ENCODE results near the gene ENTPD3.

The ENTPD3 gene

GRCh38 chr3:40464339-40465110, 77.5 kb downstream of the ENTPD3 start:
- no peaks in the 10 kb centered on the region for H3K27me3 ChIP-seq (ENCODE audit: insufficient read depth, low read length)
- H3K36me3 ChIP-seq (ENCODE audit: insufficient read depth, low read depth, low read length) = peaks cover 65% of the 10 kb centered on the region
- H3K9me3 ChIP-seq (ENCODE audit: insufficient read depth, low read depth, low read length) = no peaks in the 10 kb centered on the region
- no peak overlapping the region for H3K4me3 ChIP-seq (ENCODE audit: low read length)
- no peaks in the 10 kb centered on the region for H3K4me1 ChIP-seq (ENCODE audit: insufficient read depth, low read length)
- no peak overlapping the region for H3K27ac ChIP-seq (ENCODE audit: low read length)
- no peak overlapping the region for H3K9ac ChIP-seq (ENCODE audit: low read depth, low read length)

GRCh38 chr3:40465111-40465407, 78.1 kb downstream of the ENTPD3 start:
- H3K36me3 ChIP-seq (ENCODE audit: insufficient read depth, low read depth, low read length) = peaks cover 60% of the 10 kb centered on the region
- no peak overlapping the region for H3K4me3 ChIP-seq (ENCODE audit: low read length)
- no peak overlapping the region for H3K27ac ChIP-seq (ENCODE audit: low read length)
- H3K9ac ChIP-seq (ENCODE audit: low read depth, low read length) = no peak overlapping the region
- no peaks in the 10 kb centered on the region for H3K4me1 ChIP-seq (ENCODE audit: insufficient read depth, low read length)
- H3K27me3 ChIP-seq (ENCODE audit: insufficient read depth, low read length) = no peaks in the 10 kb centered on the region
- H3K9me3 ChIP-seq (ENCODE audit: insufficient read depth, low read depth, low read length) = no peaks in the 10 kb centered on the region

DNA sequence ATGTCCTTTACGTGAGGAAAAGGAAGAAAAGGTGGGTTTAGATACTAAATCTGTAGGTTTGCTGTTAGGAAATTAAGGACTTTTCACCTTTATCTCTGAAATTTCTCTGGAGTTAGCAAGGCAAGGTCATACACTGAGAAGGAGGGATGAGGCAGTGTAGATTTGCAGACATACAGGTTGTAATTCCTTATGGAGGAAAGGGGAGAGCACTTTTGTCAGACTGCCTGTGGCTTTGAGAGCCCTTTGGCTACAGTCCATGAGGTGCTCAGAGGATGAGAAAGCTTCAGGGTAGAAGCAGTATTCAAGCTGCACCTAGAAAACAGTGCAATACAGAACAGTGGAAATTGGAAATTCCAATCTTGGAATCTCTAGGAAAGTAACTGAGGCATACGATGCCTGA, 78.5 kb downstream of the ENTPD3 start:
- no peak overlapping the region for H3K27ac ChIP-seq (ENCODE audit: low read length)
- no peaks in the 10 kb centered on the region for H3K9me3 ChIP-seq (ENCODE audit: insufficient read depth, low read depth, low read length)
- H3K36me3 ChIP-seq (ENCODE audit: insufficient read depth, low read depth, low read length) = peaks cover 56% of the 10 kb centered on the region
- H3K4me1 ChIP-seq (ENCODE audit: insufficient read depth, low read length) = no peaks in the 10 kb centered on the region
- H3K4me3 ChIP-seq (ENCODE audit: low read length) = no peak overlapping the region
- H3K27me3 ChIP-seq (ENCODE audit: insufficient read depth, low read length) = no peaks in the 10 kb centered on the region
- no peak overlapping the region for H3K9ac ChIP-seq (ENCODE audit: low read depth, low read length)

- Histone ChIP-seq H3K27me3 (ENCODE audit: insufficient read depth, low read length) (no peaks in the 10 kb centered on the region), H3K4me1 (ENCODE audit: insufficient read depth, low read length) (no peaks in the 10 kb centered on the region), H3K4me3 (ENCODE audit: low read length) (no peak overlapping the region), H3K9me3 (ENCODE audit: insufficient read depth, low read depth, low read length) (no peaks in the 10 kb centered on the region), H3K9ac (ENCODE audit: low read depth, low read length) (no peak overlapping the region), H3K36me3 (ENCODE audit: insufficient read depth, low read depth, low read length) (peaks cover 32% of the 10 kb centered on the region), H3K27ac (ENCODE audit: low read length) (no peak overlapping the region)
These were observed 81.0 kb downstream of the ENTPD3 start for GRCh38 chr3:40468018-40468417.

GRCh38 chr3:40470701-40471100, 83.7 kb downstream of the ENTPD3 start:
- Histone ChIP-seq H3K27me3 (ENCODE audit: insufficient read depth, low read length) (no peaks in the 10 kb centered on the region), H3K36me3 (ENCODE audit: insufficient read depth, low read depth, low read length) (peaks cover 5% of the 10 kb centered on the region; the same call in 1 of the 2 replicates), H3K4me3 (ENCODE audit: low read length) (no peak overlapping the region), H3K27ac (ENCODE audit: low read length) (no peak overlapping the region), H3K9ac (ENCODE audit: low read depth, low read length) (no peak overlapping the region), H3K4me1 (ENCODE audit: insufficient read depth, low read length) (no peaks in the 10 kb centered on the region), H3K9me3 (ENCODE audit: insufficient read depth, low read depth, low read length) (no peaks in the 10 kb centered on the region)

GRCh38 chr3:40476478-40477470, 89.8 kb downstream of the ENTPD3 start, which contains the start of gene ZNF619:
Gene ZNF619, plus strand, starts transcription at chr3:40477122. Its CDS starts 858 bp downstream, at chr3:40477980.
- Histone ChIP-seq H3K9me3 (ENCODE audit: insufficient read depth, low read depth, low read length) (no peaks in the 10 kb centered on the region), H3K27me3 (ENCODE audit: insufficient read depth, low read length) (no peaks in the 10 kb centered on the region), H3K4me1 (ENCODE audit: insufficient read depth, low read length) (no peaks in the 10 kb centered on the region), H3K27ac (ENCODE audit: low read length) (no peak within 1 kb of the TSS), H3K36me3 (ENCODE audit: insufficient read depth, low read depth, low read length) (no peaks in the 10 kb centered on the region), H3K4me3 (ENCODE audit: low read length) (peak within 1 kb of the TSS; percentile 73; the same call in 1 of the 2 replicates), H3K9ac (ENCODE audit: low read depth, low read length) (peak within 1 kb of the TSS; percentile 73; the same call in 1 of the 2 replicates)

DNA sequence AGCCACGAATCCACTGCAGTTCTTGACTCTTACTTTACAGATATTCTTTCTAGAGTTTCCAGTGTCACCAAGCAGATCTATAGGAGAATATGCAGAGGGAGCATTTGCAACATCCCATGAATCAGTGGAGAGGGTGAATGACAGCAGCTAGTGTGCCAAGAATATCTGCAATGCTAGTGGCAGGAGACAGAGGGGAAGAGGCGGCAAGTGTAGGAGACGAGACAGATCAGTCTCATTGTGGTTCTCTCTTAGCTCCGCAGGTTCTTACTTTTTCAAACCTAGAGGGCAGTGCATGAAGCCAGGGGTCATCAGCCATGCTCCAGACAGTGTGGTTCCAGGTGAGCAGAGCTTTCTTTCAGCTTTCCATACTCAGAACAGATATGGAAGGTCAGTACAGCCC, 90.7 kb downstream of the ENTPD3 start:
- Histone ChIP-seq H3K36me3 (ENCODE audit: insufficient read depth, low read depth, low read length) (no peaks in the 10 kb centered on the region), H3K9me3 (ENCODE audit: insufficient read depth, low read depth, low read length) (no peaks in the 10 kb centered on the region), H3K4me3 (ENCODE audit: low read length) (peak overlapping the region; percentile 73; the same call in 1 of the 2 replicates), H3K27me3 (ENCODE audit: insufficient read depth, low read length) (no peaks in the 10 kb centered on the region), H3K9ac (ENCODE audit: low read depth, low read length) (peak overlapping the region; percentile 73; the same call in 1 of the 2 replicates), H3K4me1 (ENCODE audit: insufficient read depth, low read length) (no peaks in the 10 kb centered on the region), H3K27ac (ENCODE audit: low read length) (no peak overlapping the region)

Measured in iPS-20b (cell line).